Stimulated activated CD4-positive, alpha-beta T cell treated with anti-CD3 and anti-CD28 coated beads, Interleukin-2, amount 100 ng/mL, for 24 hours (primary cell): ENCODE measurements around the gene NPAS3.
A peak's percentile ranks its signal among the peaks of the same experiment; 100 is the strongest.

ENCODE experiments used
- DNase-seq, 2 donors: peaks; one replicate each; pipeline ENCODE4 v3.0.0-alpha.2; 2020

NPAS3 gene

DNA sequence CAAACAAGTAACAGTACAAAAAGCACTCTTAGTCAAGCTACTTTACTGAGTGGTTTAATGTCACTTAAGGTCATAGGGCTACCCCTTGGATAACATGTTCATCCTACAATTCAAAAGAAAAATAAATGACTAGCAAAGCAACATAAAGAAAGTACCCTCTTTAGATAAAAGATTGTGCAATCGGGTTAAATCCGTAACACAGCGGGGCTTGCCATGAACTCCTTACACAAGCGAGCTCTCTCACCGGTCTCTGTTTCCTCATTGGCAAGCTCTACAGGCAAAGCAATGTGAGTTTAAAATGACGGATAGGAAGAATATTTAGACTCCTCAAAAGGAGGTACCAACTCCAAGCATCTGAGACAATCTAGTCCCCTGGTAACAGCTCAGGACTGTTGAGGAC, 871.6 kb downstream of the NPAS3 start:
- DNase-seq = no peak

DNA sequence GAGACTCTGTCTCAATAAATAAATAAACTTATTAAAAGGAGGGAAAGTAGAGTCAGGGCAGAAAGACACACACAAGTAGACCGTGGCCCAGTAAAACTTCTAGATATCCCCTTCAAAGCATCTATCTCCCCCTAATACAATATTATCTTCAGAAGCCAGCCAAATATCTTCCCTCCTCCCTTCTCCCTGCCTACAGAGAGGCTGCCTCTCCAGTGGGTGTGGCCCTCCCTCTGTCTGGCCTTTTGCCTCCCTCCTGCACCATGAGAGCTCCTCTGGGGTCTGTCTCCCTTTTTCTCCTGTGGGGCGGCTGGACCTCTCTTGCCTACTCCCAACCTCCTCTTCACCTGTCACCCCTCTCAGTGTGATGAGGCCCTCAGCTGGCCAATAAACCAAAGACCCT, 873.0 kb downstream of the NPAS3 start:
- DNase-seq = no peak

DNA sequence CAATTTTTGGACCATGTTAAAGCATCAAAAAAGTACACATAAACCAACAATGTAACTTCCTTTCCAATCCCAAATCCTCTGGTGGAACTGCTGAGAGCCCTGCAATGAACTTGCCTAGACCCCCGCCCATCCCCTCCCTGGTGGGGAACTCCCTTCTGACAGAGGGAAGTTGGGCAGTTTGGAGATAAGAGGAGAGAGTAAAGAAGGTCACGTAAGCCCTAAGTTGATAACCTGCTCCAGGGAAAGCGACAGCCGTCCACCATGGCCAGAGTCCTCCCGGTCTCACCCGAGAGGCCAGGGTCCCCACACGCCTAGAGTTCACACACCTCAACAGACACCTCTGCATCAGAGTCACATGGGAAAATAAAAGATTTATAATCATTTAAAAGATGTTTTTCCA, 873.5 kb downstream of the NPAS3 start:
- DNase-seq = no peak

DNA sequence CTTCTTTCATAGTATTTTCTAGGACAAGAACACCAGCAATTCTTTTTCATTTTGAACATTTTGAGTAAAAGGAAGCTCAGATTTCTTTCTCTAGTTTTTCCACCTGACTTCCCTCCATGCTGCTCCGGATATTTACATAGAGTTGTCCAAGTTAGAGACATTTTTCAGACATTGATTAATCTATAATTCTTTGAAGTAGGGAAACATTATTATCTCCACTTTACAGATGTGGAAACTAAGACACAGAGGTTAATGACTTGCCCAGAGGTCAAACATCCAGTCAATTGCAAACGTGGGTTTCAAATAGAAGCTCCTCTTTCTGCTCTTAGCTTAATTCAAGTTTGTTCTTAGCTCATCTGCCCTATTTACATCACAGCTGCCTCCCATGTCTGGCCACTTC, 873.9 kb downstream of the NPAS3 start:
- no peak for DNase-seq

DNA sequence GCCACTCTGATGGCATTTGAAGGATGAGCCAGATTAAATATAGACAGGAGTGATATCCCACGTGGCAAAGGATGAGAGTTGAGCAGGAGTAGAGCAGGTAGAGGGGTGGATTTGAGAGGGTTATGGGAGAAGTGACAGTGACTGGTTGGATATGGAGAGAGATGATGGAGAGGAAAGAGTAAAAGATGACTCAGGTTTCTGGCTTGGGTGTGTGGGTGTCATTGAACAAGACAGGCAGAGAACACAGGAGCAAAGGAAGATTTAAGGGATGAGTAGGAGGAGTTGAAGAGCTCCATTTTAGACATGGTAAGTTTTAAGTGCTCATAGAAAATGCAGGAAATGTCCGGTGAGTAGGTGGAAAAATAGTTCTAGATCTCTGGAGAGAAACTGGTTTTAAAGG, 875.3 kb downstream of the NPAS3 start:
- DNase-seq = no peak

DNA sequence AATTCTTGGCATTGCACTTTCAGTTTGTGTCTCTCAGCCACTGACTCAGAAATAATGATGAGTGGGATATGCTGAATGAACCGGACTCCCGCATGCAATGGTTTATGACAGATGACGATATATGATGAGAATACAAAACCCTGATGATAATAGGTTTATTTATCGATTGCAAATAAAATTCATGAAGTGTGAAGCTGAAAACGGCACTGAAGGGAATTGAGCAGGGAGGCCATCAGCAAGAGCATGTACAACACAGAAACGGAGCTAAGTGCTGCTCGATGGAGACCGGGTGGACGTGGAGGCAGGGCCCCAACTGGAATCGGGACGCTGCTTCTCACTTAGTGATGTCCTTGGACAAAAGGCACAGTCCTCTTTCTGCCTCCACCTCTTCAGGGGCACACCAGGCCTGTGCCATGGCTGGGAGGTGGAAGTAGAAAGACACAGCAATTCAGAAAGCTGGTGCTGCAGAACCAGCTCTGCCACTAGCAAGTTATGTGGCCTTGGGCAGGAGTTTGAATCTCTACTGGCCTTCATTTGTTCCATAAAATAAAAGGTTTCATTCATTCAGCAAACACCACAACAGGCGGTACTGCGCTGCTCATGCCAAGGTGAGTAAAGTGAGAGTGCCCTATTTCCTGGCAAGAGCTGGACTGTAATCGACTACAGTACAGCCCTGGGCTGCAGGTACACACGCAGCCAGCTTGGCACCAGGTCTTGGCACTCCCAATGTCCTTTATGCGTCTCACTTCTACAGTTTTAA, 895.2 kb downstream of the NPAS3 start:
- DNase-seq = no peak

GRCh38 chr14:33834466-33835260, 896.0 kb downstream of the NPAS3 start:
- DNase-seq = no peak

DNA sequence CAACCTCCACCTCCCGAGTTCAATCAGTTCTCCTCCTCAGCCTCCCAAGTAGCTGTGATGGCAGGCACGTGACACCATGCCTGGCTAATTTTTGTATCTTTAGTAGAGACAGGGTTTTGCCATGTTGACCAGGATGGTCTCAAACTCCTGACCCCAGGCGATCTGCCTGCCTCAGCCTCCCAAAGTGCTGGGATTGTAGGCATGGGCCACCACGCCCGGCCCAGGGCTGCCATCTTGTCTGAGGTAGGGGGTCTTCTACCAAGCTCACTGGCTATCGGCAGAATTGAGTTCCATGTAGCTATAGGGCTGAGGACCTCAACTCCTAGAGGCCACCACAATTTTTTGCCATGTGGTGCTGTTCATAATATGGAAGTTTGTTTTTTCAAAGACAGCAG, 896.6 kb downstream of the NPAS3 start:
- DNase-seq = no peak

DNA sequence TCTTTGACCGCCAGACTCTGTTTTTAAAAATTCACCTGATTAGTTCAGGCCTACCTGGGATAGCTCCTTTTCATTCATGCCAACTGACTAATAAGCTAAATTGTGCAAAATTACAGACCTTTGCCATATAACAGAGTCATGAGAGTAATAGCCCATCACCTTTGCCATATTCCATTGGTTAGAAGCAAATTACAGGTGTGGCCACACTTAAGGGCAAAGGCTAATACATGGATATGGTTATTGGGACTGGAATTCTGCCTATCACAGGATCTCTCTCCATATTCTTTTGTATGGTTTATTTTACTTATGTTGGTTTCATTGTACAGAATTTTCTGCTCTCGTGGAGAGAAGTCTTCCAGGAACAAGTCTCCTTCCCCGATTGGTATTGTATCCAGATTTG, 897.0 kb downstream of the NPAS3 start:
- no peak for DNase-seq

DNA sequence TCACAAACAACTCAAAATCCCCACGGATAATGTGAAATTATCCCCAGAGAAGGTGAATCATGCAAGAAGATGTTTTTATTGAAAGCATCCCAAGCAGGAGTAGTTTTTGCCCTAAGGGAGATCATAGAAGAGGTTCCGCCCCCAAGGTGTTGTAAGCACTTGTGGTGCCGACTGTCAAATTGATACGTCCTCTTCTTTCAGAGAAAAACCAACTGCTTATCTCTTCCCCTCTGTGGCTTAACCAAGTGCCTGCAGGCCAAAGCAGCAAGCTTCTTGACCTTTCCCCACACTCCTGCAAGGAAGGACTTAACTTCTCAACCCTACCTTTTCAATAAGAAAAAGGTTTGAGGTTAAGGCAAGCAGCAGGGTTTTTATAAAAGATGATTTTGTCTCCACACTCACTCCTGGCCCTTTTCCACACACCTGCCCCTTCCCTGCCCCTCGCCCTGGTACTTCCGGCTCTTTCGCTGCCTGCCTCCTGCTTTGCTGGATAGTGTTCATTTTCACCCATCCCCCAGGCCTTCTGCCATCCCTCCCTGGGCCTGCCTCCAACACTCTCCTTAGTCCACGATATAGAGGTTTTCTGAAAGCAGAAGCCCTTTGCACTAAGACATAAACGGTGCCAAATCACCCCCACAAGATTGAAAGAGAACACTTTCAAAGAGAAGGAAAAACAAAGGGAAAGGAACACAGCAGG, 897.7 kb downstream of the NPAS3 start:
- DNase-seq = no peak

DNA sequence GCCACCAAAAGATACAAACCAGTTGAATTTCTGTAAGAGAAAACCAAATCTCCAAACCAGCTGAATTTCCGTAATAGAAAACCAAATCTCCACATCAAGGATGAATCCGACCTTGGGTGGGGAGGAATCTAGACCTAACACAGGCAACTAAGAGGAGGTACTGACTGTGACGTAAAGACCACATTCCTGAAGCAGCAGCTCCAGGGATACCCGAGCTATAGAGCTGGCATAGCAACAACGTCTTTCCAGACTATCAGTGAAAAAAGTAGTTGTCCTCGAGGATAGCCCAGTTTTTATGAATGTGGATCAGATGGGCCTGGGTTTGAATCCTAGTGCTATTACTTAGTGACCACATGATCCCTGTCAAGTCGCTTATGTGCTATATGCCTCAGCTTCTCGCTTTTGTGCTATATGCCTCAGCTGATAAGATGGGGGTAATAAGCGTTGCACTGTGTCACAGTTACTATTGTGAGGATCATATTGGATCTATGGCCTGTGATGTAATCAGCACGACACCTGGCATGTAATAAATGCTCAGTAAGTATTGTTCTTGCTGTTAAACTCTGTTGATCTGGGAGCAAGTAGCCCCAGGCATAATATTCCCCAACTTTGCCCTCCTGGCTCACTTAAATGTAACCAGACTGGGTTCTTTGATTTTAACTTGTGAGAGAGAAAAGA, 898.4 kb downstream of the NPAS3 start:
- no peak for DNase-seq

DNA sequence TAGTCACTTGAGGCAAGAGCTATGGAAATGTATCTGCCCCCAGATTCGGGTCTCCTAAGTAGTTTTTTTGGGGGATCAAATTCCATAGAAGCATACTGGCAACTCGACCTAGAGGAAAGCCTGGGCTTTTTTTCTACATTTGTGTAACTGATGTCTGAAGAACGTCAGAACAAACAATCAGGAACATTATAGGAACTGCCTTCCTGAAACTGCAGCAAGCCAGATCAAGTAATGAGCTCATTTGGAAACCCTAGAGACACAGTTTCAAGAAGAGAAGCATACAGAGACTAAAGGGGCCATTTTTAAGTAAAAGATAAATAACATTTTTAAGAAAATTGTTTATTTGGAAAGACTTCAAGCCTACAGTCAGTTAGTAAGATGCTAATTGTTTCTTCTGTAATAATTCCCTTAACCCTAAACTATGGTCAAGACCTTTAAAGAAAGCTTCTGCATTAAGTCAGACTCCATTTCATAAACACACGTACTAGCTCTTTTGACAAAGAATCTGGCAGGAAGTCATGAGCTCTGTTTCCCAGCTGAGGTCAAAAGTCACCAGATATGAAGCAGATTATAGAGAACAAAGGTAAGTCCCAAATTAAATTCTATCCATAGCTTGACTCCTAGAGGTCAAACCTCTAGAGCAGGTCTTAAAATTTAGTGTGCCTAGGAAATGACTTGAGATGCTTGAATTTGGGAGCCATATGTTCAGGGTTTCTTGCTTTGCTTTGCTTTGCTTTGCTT, 899.4 kb downstream of the NPAS3 start:
- no peak for DNase-seq

DNA sequence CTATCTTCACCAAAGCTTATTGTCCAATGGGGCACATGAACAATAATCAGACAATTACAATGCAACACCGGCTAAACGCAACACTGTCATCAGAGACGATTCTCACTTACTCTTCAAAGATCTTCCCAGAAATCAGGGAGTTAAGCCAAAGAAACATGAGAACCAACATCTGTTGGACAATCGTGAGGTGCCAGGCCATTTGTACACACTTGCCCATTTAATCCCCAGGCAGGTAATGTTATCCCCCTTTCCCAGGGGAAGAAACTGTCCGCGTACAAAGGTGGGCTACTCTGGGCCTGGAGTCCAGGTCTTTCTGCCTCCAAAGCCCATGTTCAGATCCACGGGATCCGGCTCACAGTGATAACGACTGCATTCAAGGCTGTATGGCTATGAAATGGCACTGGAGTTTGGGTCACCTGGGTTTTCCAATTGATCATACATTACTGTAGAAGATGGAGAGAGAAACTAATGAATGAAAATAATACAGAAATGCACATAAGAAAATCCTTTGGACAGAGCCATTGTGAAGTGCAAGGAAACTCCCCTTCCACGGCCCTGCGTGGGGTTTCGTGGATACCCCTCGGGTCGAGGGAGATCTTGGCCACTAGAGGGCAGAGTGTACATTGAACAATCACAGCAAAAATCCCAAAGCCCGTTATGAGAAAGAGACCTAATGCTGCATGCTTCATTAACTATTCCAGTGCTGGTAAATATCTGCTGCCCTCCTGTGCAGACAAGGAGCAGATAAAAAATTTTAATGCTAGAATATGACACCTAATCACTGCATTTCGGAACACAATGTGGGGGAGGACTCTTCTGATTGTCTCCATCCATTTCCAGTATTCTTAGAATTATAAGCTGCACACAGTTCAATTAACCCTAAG, 900.8 kb downstream of the NPAS3 start:
- peak; percentile 55 to 58 for DNase-seq

GRCh38 chr14:33840797-33841196, 902.1 kb downstream of the NPAS3 start:
- DNase-seq = no peak

- no peak for DNase-seq
Observed at GRCh38 chr14:33842299-33842698, 903.6 kb downstream of the NPAS3 start.

DNA sequence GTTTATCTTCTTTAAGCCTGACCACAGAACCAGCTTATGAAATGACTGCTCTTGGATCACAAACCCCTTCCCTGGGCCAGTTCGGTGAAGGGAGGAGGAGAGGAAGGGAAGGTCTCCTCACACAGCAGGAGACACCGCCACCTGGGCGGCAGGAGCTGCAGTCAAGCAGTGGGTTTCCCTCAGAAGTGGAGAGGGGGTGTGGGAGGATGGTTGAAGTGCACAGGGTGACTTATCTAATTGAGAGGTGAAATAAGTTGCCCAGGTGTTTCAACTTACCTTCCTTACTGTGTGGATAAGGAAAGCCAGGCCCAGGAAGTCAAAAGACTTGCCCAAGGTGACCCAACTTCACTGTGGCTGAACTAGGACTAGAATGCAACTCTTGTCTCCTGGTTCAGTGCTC, 905.4 kb downstream of the NPAS3 start:
- no peak for DNase-seq

GRCh38 chr14:33846100-33846824, 907.6 kb downstream of the NPAS3 start:
- no peak for DNase-seq

DNA sequence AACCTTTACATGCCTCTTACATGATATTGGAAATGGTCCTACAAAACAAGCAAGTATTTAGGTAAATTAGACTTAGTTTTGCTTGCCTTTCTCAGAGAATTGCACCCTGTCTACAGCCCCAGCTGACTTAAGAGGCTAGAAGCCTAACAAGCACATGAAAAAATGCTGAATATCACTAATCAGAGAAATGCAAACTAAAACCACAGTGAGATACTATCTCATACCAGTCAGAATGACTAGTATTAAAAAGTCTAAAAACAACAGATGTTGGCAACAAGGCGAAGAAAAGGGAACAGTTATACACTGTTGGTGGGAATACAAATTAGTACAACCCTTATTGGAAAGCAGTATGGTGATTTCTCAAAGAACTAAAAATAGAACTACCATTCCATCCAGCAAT, 908.4 kb downstream of the NPAS3 start:
- DNase-seq = no peak

- no peak for DNase-seq
Observed at GRCh38 chr14:33848009-33848408, 909.3 kb downstream of the NPAS3 start.

DNA sequence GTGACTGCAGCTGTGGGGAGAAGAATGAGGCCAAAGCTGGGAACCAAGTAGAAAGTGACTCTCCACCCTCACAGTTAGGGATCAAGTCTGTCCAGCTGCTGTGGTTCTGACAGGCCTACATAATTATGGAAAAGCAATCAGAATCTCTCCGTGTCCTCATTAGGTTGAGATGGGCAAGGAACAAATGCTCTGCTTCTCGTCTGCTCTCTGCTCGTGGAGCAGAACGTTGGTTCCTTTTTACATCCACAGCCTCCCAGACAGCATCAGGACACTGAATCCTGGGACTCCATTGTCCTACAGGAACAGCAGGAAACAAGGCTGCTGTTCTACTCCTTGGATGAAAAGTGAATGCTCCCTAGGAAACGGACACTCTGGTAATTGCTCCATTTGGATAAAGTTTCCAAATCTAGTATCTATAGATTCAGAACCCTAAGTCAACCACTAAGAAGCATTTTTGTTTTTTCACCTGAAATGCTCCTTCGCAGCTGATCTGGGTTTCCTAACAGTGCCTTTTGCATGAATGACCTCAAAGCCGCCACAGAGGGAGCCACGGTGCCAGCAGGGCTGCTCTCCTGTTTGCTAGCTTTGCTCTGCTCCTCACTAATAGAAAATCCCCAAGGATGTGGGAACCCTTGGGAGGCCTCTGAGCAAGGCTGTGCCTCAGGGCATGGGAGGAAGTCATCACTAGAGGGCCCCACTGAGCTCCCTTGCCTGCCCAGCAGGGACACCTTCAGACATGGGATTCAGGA, 910.2 kb downstream of the NPAS3 start:
- DNase-seq = peak; percentile 19 to 24
